K562 (cell line): ENCODE data around the gene SCFD2. TPM values are rescaled to one million over a fixed set of nuclear protein-coding genes. Genes with fewer than 3 reads are reported as not detected.

Source experiments
- ATAC-seq: fragments of 200-7000 bp; cut with Tn5 transposase; 3 replicates; pipeline ENCODE4 v1.9.1; 2020; ENCODE audit warnings: moderate library complexity
- BruUV-seq: library from RNA; stranded (reverse); fragments of 400-500 nt; replicated peaks from 2 replicates; lab custom pipeline; 2021; lab: Mats Ljungman, UMichigan
- CTCF ChIA-PET: fragments of 300-600 bp; formaldehyde crosslinking; extraction: SDS; loops from one replicate; lab custom pipeline; 2021; ENCODE audit warnings: low intra/inter-chr PET ratio; lab: Yijun Ruan, JAX
- POLR2A ChIA-PET: fragments of 300-600, 350-650 bp; sonication (Branson Sonifier 250); formaldehyde crosslinking; extraction: SDS; loops from one replicate; lab custom pipeline; 2021; ENCODE audit warnings: antibody characterized with exemption, inconsistent platforms; lab: Yijun Ruan, JAX
- DNase-seq, 4 experiments: peaks; one replicate each; pipeline versions ENCODE4 v3.0.0 to v3.0.0-alpha.2; 2011 to 2018; ENCODE audit warnings: low spot score in 3 of 4, mixed read lengths in 3 of 4; ENCODE audit errors: extremely low read depth in 1 of 4
- FAIRE-seq: peaks from 2 replicates; lab custom pipeline; 2011; peaks lifted over from hg19 to GRCh38; lab: Jason Lieb, UNC
- H2AFZ ChIP-seq: 2 replicates; pipeline ENCODE4 v1.6.0; 2011; ENCODE audit warnings: low read depth, low read length, control low read depth, inconsistent platforms
- H3K27ac ChIP-seq: fragments of 200-600 bp; 3 replicates; pipeline ENCODE4 v1.8.0; 2011; ENCODE audit warnings: low read depth, mild to moderate bottlenecking, control low read depth, inconsistent platforms, low read length, moderate library complexity, mixed read lengths; ENCODE audit errors: extremely low read depth
- H3K27me3 ChIP-seq, 2 experiments: fragments of 300-600 bp in 1 of 2; 2 replicates in 1 of 2; 3 replicates in 1 of 2; pipeline versions ENCODE4 v1.6.0 to v1.8.0; 2011; ENCODE audit warnings: inconsistent platforms in 2 of 2, low read length in 2 of 2, mild to moderate bottlenecking in 1 of 2, mixed read lengths in 1 of 2, moderate library complexity in 1 of 2; ENCODE audit not compliant: control insufficient read depth in 2 of 2, insufficient read depth in 2 of 2
- H3K36me3 ChIP-seq: fragments of 300-600 bp; 3 replicates; pipeline ENCODE4 v1.8.0; 2011; ENCODE audit warnings: mild to moderate bottlenecking, low read length, inconsistent platforms; ENCODE audit not compliant: control insufficient read depth, insufficient read depth
- H3K4me1 ChIP-seq, 2 experiments: fragments of 200-600 bp in 1 of 2; replicated peaks in 1 of 2; 2 replicates in 1 of 2; 3 replicates in 1 of 2; pipeline versions ENCODE4 v1.5.1 to v1.8.0; 2011; ENCODE audit warnings: inconsistent platforms in 2 of 2, low read length in 2 of 2, mild to moderate bottlenecking in 1 of 2, mixed read lengths in 1 of 2, moderate library complexity in 1 of 2; ENCODE audit not compliant: control insufficient read depth in 2 of 2, insufficient read depth in 2 of 2
- H3K4me2 ChIP-seq: 2 replicates; pipeline ENCODE4 v1.6.1; 2011; ENCODE audit warnings: low read length, control low read depth, inconsistent platforms, mixed read lengths; ENCODE audit not compliant: insufficient read depth
- H3K4me3 ChIP-seq: fragments of 200-600 bp; sonication (generic), shearing (Covaris generic); 2 replicates; pipeline ENCODE4 v1.5.1; 2016; ENCODE audit warnings: control low read depth, inconsistent platforms
- H3K79me2 ChIP-seq: fragments of 200-600 bp; 3 replicates; pipeline ENCODE4 v1.8.0; 2011; ENCODE audit warnings: low read length, inconsistent platforms; ENCODE audit not compliant: control insufficient read depth, insufficient read depth
- H3K9ac ChIP-seq, 2 experiments: 2 replicates each; pipeline versions ENCODE4 v1.6.0 to v1.6.1; 2011; ENCODE audit warnings: low read depth in 2 of 2, low read length in 2 of 2, control low read depth in 1 of 2, inconsistent platforms in 1 of 2, mild to moderate bottlenecking in 1 of 2, mixed read lengths in 1 of 2; ENCODE audit not compliant: insufficient read depth in 1 of 2
- H3K9me1 ChIP-seq: one replicate; pipeline ENCODE4 v1.6.0; 2011; ENCODE audit warnings: inconsistent platforms, mild to moderate bottlenecking, low read length, moderate library complexity; ENCODE audit not compliant: control insufficient read depth, insufficient read depth
- H3K9me3 ChIP-seq: replicated peaks from 2 replicates; pipeline ENCODE4 v1.5.1; 2011; ENCODE audit warnings: low read depth, low read length, inconsistent platforms; ENCODE audit not compliant: control insufficient read depth, insufficient read depth
- H4K20me1 ChIP-seq: replicated peaks from 2 replicates; pipeline ENCODE4 v1.6.1; 2011; ENCODE audit warnings: low read length, inconsistent platforms, mixed read lengths; ENCODE audit not compliant: control insufficient read depth, insufficient read depth
- ELK1 ChIP-seq: sonication (generic); formaldehyde crosslinking; IDR thresholded peaks from 2 replicates; pipeline ENCODE4 v1.8.1; 2022; ENCODE audit warnings: missing genetic modification reagents
- MAFG ChIP-seq: fragments of 450-650 bp; conservative IDR thresholded peaks from 2 replicates; pipeline ENCODE4 v1.6.1; 2016; ENCODE audit warnings: missing genetic modification characterization, missing compliant biosample characterization
- MCM3 ChIP-seq: fragments of 450-650 bp; IDR thresholded peaks from 2 replicates; pipeline ENCODE4 v1.6.1; 2016
- MYBL2 ChIP-seq, 2 experiments: fragments of 450-650 bp in 1 of 2; sonication (generic) in 1 of 2; formaldehyde crosslinking in 1 of 2; IDR thresholded peaks; 2 replicates each; pipeline versions ENCODE4 v1.6.1 to v1.8.1; 2017 to 2022; ENCODE audit warnings: borderline replicate concordance in 1 of 2, inconsistent platforms in 1 of 2, low read depth in 1 of 2, mild to moderate bottlenecking in 1 of 2, missing genetic modification reagents in 1 of 2, moderate library complexity in 1 of 2
- NFATC3 ChIP-seq: fragments of 450-650 bp; IDR thresholded peaks from 2 replicates; pipeline ENCODE4 v1.6.1; 2017; ENCODE audit warnings: mild to moderate bottlenecking
- NR1H2 ChIP-seq: sonication (generic); formaldehyde crosslinking; IDR thresholded peaks from 2 replicates; pipeline ENCODE4 v1.4.0; 2020; ENCODE audit warnings: mild to moderate bottlenecking, missing genetic modification reagents
- STAG1 ChIP-seq: sonication (generic); formaldehyde crosslinking; IDR thresholded peaks from 2 replicates; pipeline ENCODE4 v1.5.0; 2020; ENCODE audit warnings: missing genetic modification reagents, borderline replicate concordance
- TAF7 ChIP-seq: fragments of 450-650 bp; IDR thresholded peaks from 2 replicates; pipeline ENCODE4 v1.6.1; 2016; ENCODE audit warnings: missing genetic modification characterization, missing compliant biosample characterization
- TCF7 ChIP-seq: sonication (generic); IDR thresholded peaks from 2 replicates; pipeline ENCODE4 v1.6.1; 2016; ENCODE audit warnings: antibody characterized with exemption, borderline replicate concordance
- ZBED1 ChIP-seq: IDR thresholded peaks from 2 replicates; pipeline ENCODE4 v1.6.1; 2014
- ZBTB7A ChIP-seq: IDR thresholded peaks from 2 replicates; pipeline ENCODE4 v1.6.1; 2011; ENCODE audit warnings: low read depth, mild to moderate bottlenecking, low read length, moderate library complexity, borderline replicate concordance; ENCODE audit not compliant: control insufficient read depth
- ZEB2 ChIP-seq: fragments of 450-650 bp; IDR thresholded peaks from 2 replicates; pipeline ENCODE4 v1.6.1; 2016
- ZNF41 ChIP-seq: fragments of 250-450 bp; sonication (Bioruptor Pico); conservative IDR thresholded peaks from 2 replicates; pipeline ENCODE4 v1.4.0; 2020; ENCODE audit warnings: mild to moderate bottlenecking
- ZNF668 ChIP-seq: fragments of 250-450 bp; sonication (Bioruptor Pico); IDR thresholded peaks from 2 replicates; pipeline ENCODE4 v1.8.0; 2022; ENCODE audit warnings: mild to moderate bottlenecking, inconsistent platforms
- ZNF696 ChIP-seq: fragments of 250-450 bp; sonication (Bioruptor Pico); conservative IDR thresholded peaks from 2 replicates; pipeline ENCODE4 v1.4.0; 2020; ENCODE audit warnings: mild to moderate bottlenecking, moderate library complexity
- ZNF707 ChIP-seq: fragments of 250-450 bp; sonication (Bioruptor Pico); conservative IDR thresholded peaks from 2 replicates; pipeline ENCODE4 v1.8.0; 2022; ENCODE audit warnings: inconsistent platforms, mild to moderate bottlenecking, moderate library complexity
- WGBS: fragments of 100-300 bp; shearing (Covaris generic); methylation state at CpG from one replicate; pipeline ENCODE4 v1.1.6; 2016; ENCODE audit warnings: low coverage, mixed read lengths; ENCODE audit not compliant: insufficient coverage; ENCODE audit errors: missing lambda C conversion rate; 5-methylcytosine and 5-hydroxymethylcytosine counted together
- in situ Hi-C: fragments of 300-500 bp; cut with MboI; formaldehyde crosslinking; loops from 4 replicates; pipeline ENCODE4 v1.15.0; 2018; ENCODE audit warnings: inconsistent platforms, mixed read lengths
- intact Hi-C: fragments of 100-400 bp; cut with micrococcal nuclease; formaldehyde crosslinking; loops from 2 replicates; pipeline ENCODE4 v1.14.2; 2022
- polyA plus RNA-seq, 8 experiments: library from polyadenylated mRNA; depleted of rRNA in 4 of 8; stranded (reverse) in 5 of 8; unstranded in 3 of 8; fragments of >200 nt; fragmentation: Nextera tagmentation in 2 of 8; fragmentation: Illumina TruSeq in 1 of 8; extraction: Ambion mirVana in 2 of 8; extraction: Trizol in 1 of 8; gene quantifications; 2 replicates each; pipeline versions ENCODE4 v1.2.1 to v1.2.3, GENCODE V29; 2011 to 2014; ENCODE audit warnings: inconsistent platforms in 1 of 8, missing spikeins in 1 of 8
- total RNA-seq, 7 experiments: library from RNA; depleted of rRNA in 6 of 7; stranded (reverse); fragments of >200 nt in 6 of 7; fragmentation: Illumina TruSeq in 2 of 7; extraction: Trizol in 2 of 7; gene quantifications; 2 replicates each; pipeline versions ENCODE4 v1.2.1 to v1.2.3, GENCODE V29; 2011 to 2021; ENCODE audit warnings: low replicate concordance in 1 of 7
- TF ChIP-seq, protein P1 (sequence below), 2 experiments: fragments of 450-650 bp in 1 of 2; sonication (generic) in 1 of 2; formaldehyde crosslinking; conservative IDR thresholded peaks; 2 replicates each; pipeline versions ENCODE4 v1.4.0 to v1.8.1; 2020 to 2022; ENCODE audit warnings: mild to moderate bottlenecking in 1 of 2, missing genetic modification reagents in 1 of 2
- TF ChIP-seq, protein P2 (sequence below): sonication (generic); IDR thresholded peaks from 2 replicates; pipeline ENCODE4 v1.6.1; 2016
- TF ChIP-seq, protein P3 (sequence below): sonication (generic); formaldehyde crosslinking; IDR thresholded peaks from 2 replicates; pipeline ENCODE4 v1.8.0; 2022; ENCODE audit warnings: mild to moderate bottlenecking, missing genetic modification reagents

SCFD2 gene
- total and polyA plus RNA-seq, 9 of the 15 experiments (the other 6 are each of a cell fraction or from before 2014, with no cell fraction given) = 5.7 to 30.3 (median 22.8) TPM

DNA sequence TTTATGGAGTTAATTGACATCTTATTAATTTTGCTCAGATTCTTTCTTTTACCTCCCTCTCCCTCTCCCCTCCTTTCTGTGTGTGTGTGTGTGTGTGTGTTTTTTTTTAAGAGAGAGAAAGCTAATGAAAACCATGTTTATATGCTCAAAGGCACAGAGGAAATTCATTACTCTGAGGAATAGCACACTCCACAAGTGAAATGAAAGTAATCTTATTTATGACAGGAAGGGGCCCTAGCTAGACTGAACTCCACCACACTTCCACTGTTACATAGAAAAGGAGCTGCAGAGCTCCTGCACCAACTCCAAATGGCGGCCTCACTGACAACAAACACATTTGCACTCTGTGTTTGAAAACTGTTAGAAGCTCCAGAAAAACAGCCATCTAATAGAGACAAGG, 353.1 kb downstream of the SCFD2 start (continued):
- TF ChIP-seq MYBL2 (IDR thresholded peaks at IDR 0.05; ENCODE audit: low read depth) (no peak), MYBL2 (CRISPR knock-in tag; IDR thresholded peaks at IDR 0.05; ENCODE audit: borderline replicate concordance) (no peak), ZNF707 (CRISPR knock-in tag) (no peak), TAF7 (tag) (no peak)
- TF ChIP-seq, protein P1, sequence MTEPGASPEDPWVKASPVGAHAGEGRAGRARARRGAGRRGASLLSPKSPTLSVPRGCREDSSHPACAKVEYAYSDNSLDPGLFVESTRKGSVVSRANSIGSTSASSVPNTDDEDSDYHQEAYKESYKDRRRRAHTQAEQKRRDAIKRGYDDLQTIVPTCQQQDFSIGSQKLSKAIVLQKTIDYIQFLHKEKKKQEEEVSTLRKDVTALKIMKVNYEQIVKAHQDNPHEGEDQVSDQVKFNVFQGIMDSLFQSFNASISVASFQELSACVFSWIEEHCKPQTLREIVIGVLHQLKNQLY (CRISPR knock-in tag; conservative IDR thresholded peaks at IDR 0.05) = no peak

GRCh38 chr4:53011259-53011905, 354.5 kb downstream of the SCFD2 start:
- 41% methylated on average over 2 of the region's 2 CpGs for WGBS
- H3K27ac ChIP-seq = no peak overlapping the region
- no peaks in the 10 kb centered on the region for H3K4me1 ChIP-seq
- H2AFZ ChIP-seq = no peak overlapping the region
- H3K4me2 ChIP-seq = no peak overlapping the region
- intact Hi-C loops = loop anchor here (10.0 kb wide), 3 partner anchors 483 to 893 kb away; no protein-coding TSS in a partner anchor
- no peaks in the 10 kb centered on the region for H3K79me2 ChIP-seq
- DNase-seq (no peak), FAIRE-seq (no peak), ATAC-seq (no peak)
- ChIA-PET POLR2A (no interaction called here), CTCF (no interaction called here)
- H3K27me3 ChIP-seq = no peaks in the 10 kb centered on the region
- H4K20me1 ChIP-seq = no peaks in the 10 kb centered on the region
- no peaks in the 10 kb centered on the region for H3K9me1 ChIP-seq
- no peak overlapping the region for H3K9ac ChIP-seq
- no TSS peak for BruUV-seq
- no peaks in the 10 kb centered on the region for H3K36me3 ChIP-seq
- no peaks in the 10 kb centered on the region for H3K9me3 ChIP-seq
- H3K4me3 ChIP-seq = no peak overlapping the region
- in situ Hi-C loops = loop anchor here (25.0 kb wide), 1 partner anchor 801 kb away; no protein-coding TSS in a partner anchor
- no peak for TF ChIP-seq MCM3
- TF ChIP-seq, protein P2, sequence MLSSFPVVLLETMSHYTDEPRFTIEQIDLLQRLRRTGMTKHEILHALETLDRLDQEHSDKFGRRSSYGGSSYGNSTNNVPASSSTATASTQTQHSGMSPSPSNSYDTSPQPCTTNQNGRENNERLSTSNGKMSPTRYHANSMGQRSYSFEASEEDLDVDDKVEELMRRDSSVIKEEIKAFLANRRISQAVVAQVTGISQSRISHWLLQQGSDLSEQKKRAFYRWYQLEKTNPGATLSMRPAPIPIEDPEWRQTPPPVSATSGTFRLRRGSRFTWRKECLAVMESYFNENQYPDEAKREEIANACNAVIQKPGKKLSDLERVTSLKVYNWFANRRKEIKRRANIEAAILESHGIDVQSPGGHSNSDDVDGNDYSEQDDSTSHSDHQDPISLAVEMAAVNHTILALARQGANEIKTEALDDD = no peak
- no peak for TF ChIP-seq TCF7
- no peak for TF ChIP-seq NFATC3
- TF ChIP-seq ZBTB7A = no peak
- TF ChIP-seq ELK1 = no peak
- no peak for TF ChIP-seq ZNF668
- no peak for TF ChIP-seq ZEB2
- no peak for TF ChIP-seq ZNF41 (CRISPR knock-in tag)
- TF ChIP-seq, protein P3, sequence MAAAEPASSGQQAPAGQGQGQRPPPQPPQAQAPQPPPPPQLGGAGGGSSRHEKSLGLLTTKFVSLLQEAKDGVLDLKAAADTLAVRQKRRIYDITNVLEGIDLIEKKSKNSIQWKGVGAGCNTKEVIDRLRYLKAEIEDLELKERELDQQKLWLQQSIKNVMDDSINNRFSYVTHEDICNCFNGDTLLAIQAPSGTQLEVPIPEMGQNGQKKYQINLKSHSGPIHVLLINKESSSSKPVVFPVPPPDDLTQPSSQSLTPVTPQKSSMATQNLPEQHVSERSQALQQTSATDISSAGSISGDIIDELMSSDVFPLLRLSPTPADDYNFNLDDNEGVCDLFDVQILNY (CRISPR knock-in tag) = no peak
- no peak for TF ChIP-seq STAG1
- TF ChIP-seq MAFG = no peak
- TF ChIP-seq NR1H2 (CRISPR knock-in tag) = no peak
- no peak for TF ChIP-seq ZNF696 (CRISPR knock-in tag)
- no peak for TF ChIP-seq ZBED1
